Chondrocyte (in vitro differentiated cells): ENCODE results near the gene EIF1B. TPM values are rescaled to one million over a fixed set of nuclear protein-coding genes. Genes with fewer than 3 reads are reported as not detected.

Source experiments
- DNase-seq: peaks from one replicate; pipeline ENCODE4 v3.0.0; 2021; ENCODE audit warnings: mixed read lengths, low spot score
- H3K27ac Mint-ChIP-seq: one replicate; pipeline ENCODE4 v1.8.0; 2021; ENCODE audit warnings: mild to moderate bottlenecking, moderate library complexity, mixed read lengths; ENCODE audit not compliant: unreplicated experiment
- H3K27me3 Mint-ChIP-seq: 2 replicates; pipeline ENCODE4 v1.8.0; 2021; ENCODE audit warnings: low read depth, mixed read lengths
- H3K36me3 Mint-ChIP-seq: 2 replicates; pipeline ENCODE4 v1.8.0; 2021; ENCODE audit warnings: low read depth, mixed read lengths
- H3K4me1 Mint-ChIP-seq: 2 replicates; pipeline ENCODE4 v1.8.0; 2021; ENCODE audit warnings: low read depth, mild to moderate bottlenecking, mixed read lengths
- H3K4me3 Mint-ChIP-seq: one replicate; pipeline ENCODE4 v1.8.0; 2021; ENCODE audit warnings: mild to moderate bottlenecking, moderate library complexity, mixed read lengths; ENCODE audit not compliant: unreplicated experiment
- H3K9me3 Mint-ChIP-seq: 2 replicates; pipeline ENCODE4 v1.8.0; 2021; ENCODE audit warnings: low read depth, mixed read lengths
- CTCF ChIP-seq: fragments of 200-600 bp; sonication (generic); IDR thresholded peaks from 2 replicates; pipeline ENCODE4 v1.5.0; 2021; ENCODE audit warnings: antibody characterized with exemption, mild to moderate bottlenecking, moderate library complexity
- total RNA-seq: library from RNA; stranded (reverse); gene quantifications from 3 replicates; pipeline ENCODE4 v1.2.1, GENCODE V29; 2021

The EIF1B gene
- total RNA-seq, 1 donor from 2014 or later, result 58.1 TPM

GRCh38 chr3:40333852-40334251 lies 24.3 kb downstream of the EIF1B start:
- Mint-ChIP-seq H3K36me3 (no peaks in the 10 kb centered on the region), H3K4me3 (no peak overlapping the region), H3K27ac (no peak overlapping the region), H3K9me3 (no peaks in the 10 kb centered on the region), H3K27me3 (peaks cover 5% of the 10 kb centered on the region), H3K4me1 (peaks cover 5% of the 10 kb centered on the region)
- no peak for DNase-seq
- TF ChIP-seq CTCF, result no peak

GRCh38 chr3:40336101-40336500 lies 26.6 kb downstream of the EIF1B start:
- Mint-ChIP-seq H3K27me3 (peaks cover 5% of the 10 kb centered on the region), H3K9me3 (no peaks in the 10 kb centered on the region), H3K27ac (no peak overlapping the region), H3K36me3 (no peaks in the 10 kb centered on the region), H3K4me1 (peaks cover 5% of the 10 kb centered on the region), H3K4me3 (no peak overlapping the region)
- no peak for TF ChIP-seq CTCF
- DNase-seq, result no peak

- no peak for DNase-seq
- no peak for TF ChIP-seq CTCF
- H3K9me3 Mint-ChIP-seq, result no peaks in the 10 kb centered on the region
- peaks cover 5% of the 10 kb centered on the region for H3K4me1 Mint-ChIP-seq
- no peaks in the 10 kb centered on the region for H3K36me3 Mint-ChIP-seq
- H3K27ac Mint-ChIP-seq, result no peak overlapping the region
- no peak overlapping the region for H3K4me3 Mint-ChIP-seq
- peaks cover 5% of the 10 kb centered on the region for H3K27me3 Mint-ChIP-seq
These were observed 27.1 kb downstream of the EIF1B start for GRCh38 chr3:40336511-40337135.

- H3K4me1 Mint-ChIP-seq, result peaks cover 5% of the 10 kb centered on the region
- H3K27ac Mint-ChIP-seq, result no peak overlapping the region
- TF ChIP-seq CTCF, result no peak
- H3K36me3 Mint-ChIP-seq, result no peaks in the 10 kb centered on the region
- H3K9me3 Mint-ChIP-seq, result no peaks in the 10 kb centered on the region
- H3K27me3 Mint-ChIP-seq, result peaks cover 5% of the 10 kb centered on the region
- no peak overlapping the region for H3K4me3 Mint-ChIP-seq
- no peak for DNase-seq
These were observed 27.9 kb downstream of the EIF1B start for GRCh38 chr3:40337136-40338108.

- no peak for TF ChIP-seq CTCF
- DNase-seq, result no peak
- Mint-ChIP-seq H3K4me1 (no peaks in the 10 kb centered on the region), H3K36me3 (no peaks in the 10 kb centered on the region), H3K27ac (no peak overlapping the region), H3K4me3 (no peak overlapping the region), H3K9me3 (no peaks in the 10 kb centered on the region), H3K27me3 (peaks cover 3% of the 10 kb centered on the region)
These were observed 30.4 kb downstream of the EIF1B start for GRCh38 chr3:40339871-40340270.
